HEK293T (cell line): Measurements from ENCODE around the gene AGRP.

ENCODE experiments used
- FOXA1 ChIP-seq: fragments of 450-650 bp; IDR thresholded peaks from 2 replicates; pipeline ENCODE4 v1.6.1; 2016; ENCODE audit warnings: mild to moderate bottlenecking
- NFRKB ChIP-seq: fragments of 450-650 bp; IDR thresholded peaks from 2 replicates; pipeline ENCODE4 v1.6.1; 2016; ENCODE audit warnings: mild to moderate bottlenecking, moderate library complexity
- SUZ12 ChIP-seq: fragments of 450-650 bp; IDR thresholded peaks from 2 replicates; pipeline ENCODE4 v1.6.1; 2016; ENCODE audit warnings: mild to moderate bottlenecking
- TARDBP ChIP-seq: fragments of 450-650 bp; IDR thresholded peaks from 2 replicates; pipeline ENCODE4 v1.6.1; 2016
- ZNF384 ChIP-seq: fragments of 450-650 bp; IDR thresholded peaks from 2 replicates; pipeline ENCODE4 v1.6.1; 2016

DNA sequence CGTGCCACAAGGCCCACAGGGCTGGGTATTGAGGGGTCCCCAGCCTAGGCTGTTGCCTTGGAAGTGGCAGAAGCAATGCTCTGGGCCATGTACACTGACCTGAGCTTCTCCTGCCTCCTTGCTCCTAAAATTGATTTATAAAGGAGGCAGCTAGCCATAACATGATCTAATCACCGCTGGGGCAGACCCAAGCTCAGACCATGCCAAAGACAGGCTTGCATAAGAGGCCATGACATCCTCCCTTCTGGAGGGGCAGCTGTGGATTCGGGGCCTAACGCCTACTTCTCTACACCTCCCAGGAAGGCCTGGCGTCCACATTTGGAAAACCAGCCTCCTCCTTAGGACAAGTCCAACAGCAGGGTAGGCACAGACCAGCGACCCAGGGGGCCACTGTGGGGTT lies 40.1 kb downstream of the AGRP start:
- TF ChIP-seq NFRKB (no peak), TARDBP (no peak), ZNF384 (no peak), SUZ12 (no peak), FOXA1 (no peak)
